Neuron (in vitro differentiated cells): Measurements from ENCODE around the gene SMOC2.
"Not testable (repeated sequence)": the region's sequence is repeated elsewhere in the genome, so short reads cannot be mapped to it uniquely, and the experiment has no call there.

ENCODE experiments used
- H2AFZ ChIP-seq: one replicate; pipeline ENCODE4 v1.6.1; 2013; ENCODE audit warnings: low read depth, mild to moderate bottlenecking, inconsistent platforms, low read length, moderate library complexity
- H3K27me3 ChIP-seq: one replicate; pipeline ENCODE4 v1.6.1; 2013; ENCODE audit warnings: low read length; ENCODE audit not compliant: insufficient read depth
- H3K36me3 ChIP-seq: one replicate; pipeline ENCODE4 v1.6.1; 2013; ENCODE audit warnings: low read length; ENCODE audit not compliant: insufficient read depth
- H3K4me1 ChIP-seq: one replicate; pipeline ENCODE4 v1.6.1; 2013; ENCODE audit warnings: low read length; ENCODE audit not compliant: insufficient read depth
- H3K4me3 ChIP-seq: 2 replicates; pipeline ENCODE4 v1.5.1; 2013; ENCODE audit warnings: mild to moderate bottlenecking, low read length, moderate library complexity
- H3K9me3 ChIP-seq: one replicate; pipeline ENCODE4 v1.6.1; 2013; ENCODE audit warnings: low read length

Gene SMOC2

GRCh38 chr6:168608113-168608400 lies 167.1 kb downstream of the SMOC2 start:
- Histone ChIP-seq H3K9me3 (peaks cover 5% of the 10 kb centered on the region), H2AFZ (no peak overlapping the region), H3K36me3 (no peaks in the 10 kb centered on the region), H3K4me1 (peaks cover 6% of the 10 kb centered on the region), H3K4me3 (no peak overlapping the region), H3K27me3 (no peaks in the 10 kb centered on the region)

- no peak overlapping the region for H3K4me3 ChIP-seq
- H3K27me3 ChIP-seq: no peaks in the 10 kb centered on the region
- no peaks in the 10 kb centered on the region for H3K36me3 ChIP-seq
- peaks cover 6% of the 10 kb centered on the region for H3K9me3 ChIP-seq
- no peak overlapping the region for H2AFZ ChIP-seq
- H3K4me1 ChIP-seq: peaks cover 6% of the 10 kb centered on the region
Observed at GRCh38 chr6:168609026-168609685, 168.2 kb downstream of the SMOC2 start.

GRCh38 chr6:168609914-168610490 lies 169.0 kb downstream of the SMOC2 start:
- peaks cover 6% of the 10 kb centered on the region for H3K4me1 ChIP-seq
- peaks cover 6% of the 10 kb centered on the region for H3K9me3 ChIP-seq
- H3K4me3 ChIP-seq: no peak overlapping the region
- no peak overlapping the region for H2AFZ ChIP-seq
- H3K36me3 ChIP-seq: no peaks in the 10 kb centered on the region
- no peaks in the 10 kb centered on the region for H3K27me3 ChIP-seq

GRCh38 chr6:168610966-168611365 lies 170.0 kb downstream of the SMOC2 start:
- not testable (repeated sequence) for H3K9me3 ChIP-seq, H3K4me3 ChIP-seq, H2AFZ ChIP-seq, H3K4me1 ChIP-seq, H3K36me3 ChIP-seq, H3K27me3 ChIP-seq

GRCh38 chr6:168611691-168612090 lies 170.7 kb downstream of the SMOC2 start:
- Histone ChIP-seq H3K9me3 (peaks cover 6% of the 10 kb centered on the region), H3K4me3 (no peak overlapping the region)

GRCh38 chr6:168612586-168612985 lies 171.6 kb downstream of the SMOC2 start:
- Histone ChIP-seq H3K9me3 (peaks cover 6% of the 10 kb centered on the region), H3K4me1 (peaks cover 6% of the 10 kb centered on the region), H3K4me3 (no peak overlapping the region), H3K36me3 (no peaks in the 10 kb centered on the region), H3K27me3 (no peaks in the 10 kb centered on the region), H2AFZ (no peak overlapping the region)

More at GRCh38 chr6:168611691-168612090, 170.7 kb downstream of the SMOC2 start:
- H2AFZ ChIP-seq: no peak overlapping the region
- H3K27me3 ChIP-seq: no peaks in the 10 kb centered on the region
- no peaks in the 10 kb centered on the region for H3K36me3 ChIP-seq
- peaks cover 6% of the 10 kb centered on the region for H3K4me1 ChIP-seq

GRCh38 chr6:168615837-168616236 lies 174.9 kb downstream of the SMOC2 start:
- no peaks in the 10 kb centered on the region for H3K27me3 ChIP-seq
- H3K4me1 ChIP-seq: no peaks in the 10 kb centered on the region
- H3K36me3 ChIP-seq: no peaks in the 10 kb centered on the region
- no peak overlapping the region for H3K4me3 ChIP-seq
- H2AFZ ChIP-seq: no peak overlapping the region
- H3K9me3 ChIP-seq: peaks cover 6% of the 10 kb centered on the region

- Histone ChIP-seq H3K36me3 (no peaks in the 10 kb centered on the region), H3K4me3 (no peak overlapping the region), H2AFZ (no peak overlapping the region), H3K9me3 (peaks cover 6% of the 10 kb centered on the region), H3K27me3 (no peaks in the 10 kb centered on the region), H3K4me1 (no peaks in the 10 kb centered on the region)
Observed at GRCh38 chr6:168616816-168617765, 176.1 kb downstream of the SMOC2 start.

- no peaks in the 10 kb centered on the region for H3K9me3 ChIP-seq
Observed at GRCh38 chr6:168618546-168619315, 177.7 kb downstream of the SMOC2 start.

GRCh38 chr6:168619560-168620314 lies 178.8 kb downstream of the SMOC2 start:
- Histone ChIP-seq H3K9me3 (no peaks in the 10 kb centered on the region), H3K4me3 (no peak overlapping the region), H3K4me1 (no peaks in the 10 kb centered on the region)

More at GRCh38 chr6:168618546-168619315, 177.7 kb downstream of the SMOC2 start:
- Histone ChIP-seq H2AFZ (no peak overlapping the region), H3K36me3 (no peaks in the 10 kb centered on the region), H3K4me3 (no peak overlapping the region), H3K4me1 (no peaks in the 10 kb centered on the region), H3K27me3 (no peaks in the 10 kb centered on the region)

GRCh38 chr6:168620578-168620977 lies 179.6 kb downstream of the SMOC2 start:
- Histone ChIP-seq H2AFZ (no peak overlapping the region), H3K4me1 (peaks cover 1% of the 10 kb centered on the region), H3K4me3 (no peak overlapping the region), H3K9me3 (no peaks in the 10 kb centered on the region), H3K36me3 (no peaks in the 10 kb centered on the region), H3K27me3 (no peaks in the 10 kb centered on the region)

More at GRCh38 chr6:168619560-168620314, 178.8 kb downstream of the SMOC2 start:
- Histone ChIP-seq H3K36me3 (no peaks in the 10 kb centered on the region), H3K27me3 (no peaks in the 10 kb centered on the region), H2AFZ (no peak overlapping the region)

- H3K36me3 ChIP-seq: no peaks in the 10 kb centered on the region
- H3K27me3 ChIP-seq: no peaks in the 10 kb centered on the region
- H3K9me3 ChIP-seq: no peaks in the 10 kb centered on the region
- no peak overlapping the region for H2AFZ ChIP-seq
- no peak overlapping the region for H3K4me3 ChIP-seq
- H3K4me1 ChIP-seq: peaks cover 4% of the 10 kb centered on the region
Observed at GRCh38 chr6:168623736-168624135, 182.8 kb downstream of the SMOC2 start.
